ENCODE results near the gene CBLC.

The CBLC gene

DNA sequence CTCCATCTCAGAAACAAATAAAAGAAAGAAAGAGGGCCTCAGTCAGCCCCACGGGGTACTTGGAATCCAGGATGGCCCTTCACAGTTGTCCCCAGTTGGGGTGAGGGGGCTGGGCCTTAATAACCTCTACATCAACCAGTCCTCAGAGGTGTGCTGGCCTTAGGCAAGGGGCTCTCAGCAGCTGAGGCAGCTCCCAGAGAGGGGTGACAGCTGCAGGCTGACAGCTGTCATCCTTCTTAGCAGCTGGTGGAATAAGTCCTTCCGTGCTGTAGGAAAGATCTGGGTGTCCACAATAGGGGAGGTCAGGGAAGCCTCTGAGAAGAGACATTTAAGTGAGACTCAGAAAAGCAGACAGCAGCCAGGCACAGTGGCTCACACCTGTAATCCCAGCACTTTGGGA lies 38.6 kb downstream of the CBLC start:
- Histone ChIP-seq H3K36me3 (ENCODE audit: control insufficient read depth in 5 of 5, insufficient read depth in 5 of 5, low read length in 5 of 5) (peaks cover 0 to 36% (median 22%) of the 10 kb centered on the region in 5 donors), H3K9ac (ENCODE audit: low read length in 5 of 5) (no peak overlapping the region), H3K27ac (ENCODE audit: low read depth, low read length) (no peak overlapping the region), H3K4me3 (ENCODE audit: low read depth in 1 of 5, low read length in 5 of 5) (no peak overlapping the region), H3K4me1 (ENCODE audit: control insufficient read depth in 5 of 5, insufficient read depth in 5 of 5, low read length in 5 of 5) (peaks cover 0 to 10% (median 3%) of the 10 kb centered on the region in 5 donors), H3K27me3 (ENCODE audit: control insufficient read depth in 5 of 5, insufficient read depth in 4 of 5, low read length in 5 of 5) (peaks cover 0 to 3% (median 0%) of the 10 kb centered on the region in 5 donors), H3K9me3 (ENCODE audit: control insufficient read depth in 5 of 5, low read length in 5 of 5) (no peaks in the 10 kb centered on the region)

GRCh38 chr19:44817725-44818465 lies 40.2 kb downstream of the CBLC start:
- H3K9ac ChIP-seq (ENCODE audit: low read length in 5 of 5): no peak overlapping the region
- no peak overlapping the region for H3K4me3 ChIP-seq (ENCODE audit: low read depth in 1 of 5, low read length in 5 of 5)
- H3K9me3 ChIP-seq (ENCODE audit: control insufficient read depth in 5 of 5, low read length in 5 of 5): no peaks in the 10 kb centered on the region
- H3K27ac ChIP-seq (ENCODE audit: low read depth, low read length): no peak overlapping the region
- H3K27me3 ChIP-seq (ENCODE audit: control insufficient read depth in 5 of 5, insufficient read depth in 4 of 5, low read length in 5 of 5): peaks cover 0 to 3% (median 0%) of the 10 kb centered on the region in 5 donors
- H3K4me1 ChIP-seq (ENCODE audit: control insufficient read depth in 5 of 5, insufficient read depth in 5 of 5, low read length in 5 of 5): peaks cover 0 to 22% (median 3%) of the 10 kb centered on the region in 5 donors
- peaks cover 0 to 32% (median 22%) of the 10 kb centered on the region in 5 donors for H3K36me3 ChIP-seq (ENCODE audit: control insufficient read depth in 5 of 5, insufficient read depth in 5 of 5, low read length in 5 of 5)

- Histone ChIP-seq H3K9ac (ENCODE audit: low read length in 5 of 5) (no peak overlapping the region), H3K36me3 (ENCODE audit: control insufficient read depth in 5 of 5, insufficient read depth in 5 of 5, low read length in 5 of 5) (peaks cover 0 to 28% (median 20%) of the 10 kb centered on the region in 5 donors), H3K27ac (ENCODE audit: low read depth, low read length) (no peak overlapping the region), H3K4me3 (ENCODE audit: low read depth in 1 of 5, low read length in 5 of 5) (no peak overlapping the region), H3K9me3 (ENCODE audit: control insufficient read depth in 5 of 5, low read length in 5 of 5) (no peaks in the 10 kb centered on the region), H3K27me3 (ENCODE audit: control insufficient read depth in 5 of 5, insufficient read depth in 4 of 5, low read length in 5 of 5) (peaks cover 0 to 3% (median 0%) of the 10 kb centered on the region in 5 donors), H3K4me1 (ENCODE audit: control insufficient read depth in 5 of 5, insufficient read depth in 5 of 5, low read length in 5 of 5) (peaks cover 0 to 28% (median 3%) of the 10 kb centered on the region in 5 donors)
Measured at GRCh38 chr19:44818466-44819031, 40.9 kb downstream of the CBLC start.

- H3K36me3 ChIP-seq (ENCODE audit: control insufficient read depth in 5 of 5, insufficient read depth in 5 of 5, low read length in 5 of 5): peaks cover 0 to 20% (median 12%) of the 10 kb centered on the region in 5 donors
Measured at GRCh38 chr19:44819246-44819832, 41.6 kb downstream of the CBLC start.

GRCh38 chr19:44820648-44821609 lies 43.2 kb downstream of the CBLC start:
- H3K27ac ChIP-seq (ENCODE audit: low read depth, low read length): no peak overlapping the region
- H3K9ac ChIP-seq (ENCODE audit: low read length in 5 of 5): no peak overlapping the region
- peaks cover 0 to 31% (median 3%) of the 10 kb centered on the region in 5 donors for H3K4me1 ChIP-seq (ENCODE audit: control insufficient read depth in 5 of 5, insufficient read depth in 5 of 5, low read length in 5 of 5)
- H3K4me3 ChIP-seq (ENCODE audit: low read depth in 1 of 5, low read length in 5 of 5): peak overlapping the region in 1 of 5 donors; percentile 16
- H3K9me3 ChIP-seq (ENCODE audit: control insufficient read depth in 5 of 5, low read length in 5 of 5): no peaks in the 10 kb centered on the region
- peaks cover 0 to 6% (median 2%) of the 10 kb centered on the region in 5 donors for H3K36me3 ChIP-seq (ENCODE audit: control insufficient read depth in 5 of 5, insufficient read depth in 5 of 5, low read length in 5 of 5)
- peaks cover 0 to 3% (median 0%) of the 10 kb centered on the region in 5 donors for H3K27me3 ChIP-seq (ENCODE audit: control insufficient read depth in 5 of 5, insufficient read depth in 4 of 5, low read length in 5 of 5)

More at GRCh38 chr19:44819246-44819832, 41.6 kb downstream of the CBLC start:
- H3K4me3 ChIP-seq (ENCODE audit: low read depth in 1 of 5, low read length in 5 of 5): no peak overlapping the region
- H3K27me3 ChIP-seq (ENCODE audit: control insufficient read depth in 5 of 5, insufficient read depth in 4 of 5, low read length in 5 of 5): peaks cover 0 to 3% (median 0%) of the 10 kb centered on the region in 5 donors
- no peak overlapping the region for H3K9ac ChIP-seq (ENCODE audit: low read length in 5 of 5)
- H3K27ac ChIP-seq (ENCODE audit: low read depth, low read length): no peak overlapping the region
- no peaks in the 10 kb centered on the region for H3K9me3 ChIP-seq (ENCODE audit: control insufficient read depth in 5 of 5, low read length in 5 of 5)
- peaks cover 0 to 28% (median 3%) of the 10 kb centered on the region in 5 donors for H3K4me1 ChIP-seq (ENCODE audit: control insufficient read depth in 5 of 5, insufficient read depth in 5 of 5, low read length in 5 of 5)

DNA sequence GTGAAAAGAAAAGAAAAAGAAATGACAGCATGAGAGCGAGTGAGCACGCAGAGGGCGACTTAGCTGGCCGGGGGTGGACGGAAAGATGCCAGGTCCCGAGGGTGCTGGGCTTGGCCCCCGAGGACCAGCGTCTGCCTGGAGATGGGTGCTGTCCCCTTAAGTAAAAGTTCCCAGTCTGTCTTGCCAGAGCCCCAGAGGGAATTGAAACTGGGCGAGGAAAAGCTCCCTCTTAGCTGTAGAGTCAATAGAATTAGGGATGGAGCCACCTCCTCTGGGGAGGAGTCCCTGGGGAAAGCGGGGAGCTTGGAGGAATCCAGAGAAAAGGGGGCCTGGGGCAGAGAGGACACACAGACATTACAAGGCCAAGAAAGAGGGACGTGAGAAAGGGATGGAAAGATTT lies 44.5 kb downstream of the CBLC start:
- Histone ChIP-seq H3K9ac (ENCODE audit: low read length in 5 of 5) (no peak overlapping the region), H3K4me3 (ENCODE audit: low read depth in 1 of 5, low read length in 5 of 5) (no peak overlapping the region), H3K4me1 (ENCODE audit: control insufficient read depth in 5 of 5, insufficient read depth in 5 of 5, low read length in 5 of 5) (peaks cover 0 to 31% (median 3%) of the 10 kb centered on the region in 5 donors), H3K36me3 (ENCODE audit: control insufficient read depth in 5 of 5, insufficient read depth in 5 of 5, low read length in 5 of 5) (peaks cover 0 to 6% (median 2%) of the 10 kb centered on the region in 5 donors), H3K27ac (ENCODE audit: low read depth, low read length) (no peak overlapping the region), H3K9me3 (ENCODE audit: control insufficient read depth in 5 of 5, low read length in 5 of 5) (no peaks in the 10 kb centered on the region), H3K27me3 (ENCODE audit: control insufficient read depth in 5 of 5, insufficient read depth in 4 of 5, low read length in 5 of 5) (peaks cover 0 to 3% (median 0%) of the 10 kb centered on the region in 5 donors)

DNA sequence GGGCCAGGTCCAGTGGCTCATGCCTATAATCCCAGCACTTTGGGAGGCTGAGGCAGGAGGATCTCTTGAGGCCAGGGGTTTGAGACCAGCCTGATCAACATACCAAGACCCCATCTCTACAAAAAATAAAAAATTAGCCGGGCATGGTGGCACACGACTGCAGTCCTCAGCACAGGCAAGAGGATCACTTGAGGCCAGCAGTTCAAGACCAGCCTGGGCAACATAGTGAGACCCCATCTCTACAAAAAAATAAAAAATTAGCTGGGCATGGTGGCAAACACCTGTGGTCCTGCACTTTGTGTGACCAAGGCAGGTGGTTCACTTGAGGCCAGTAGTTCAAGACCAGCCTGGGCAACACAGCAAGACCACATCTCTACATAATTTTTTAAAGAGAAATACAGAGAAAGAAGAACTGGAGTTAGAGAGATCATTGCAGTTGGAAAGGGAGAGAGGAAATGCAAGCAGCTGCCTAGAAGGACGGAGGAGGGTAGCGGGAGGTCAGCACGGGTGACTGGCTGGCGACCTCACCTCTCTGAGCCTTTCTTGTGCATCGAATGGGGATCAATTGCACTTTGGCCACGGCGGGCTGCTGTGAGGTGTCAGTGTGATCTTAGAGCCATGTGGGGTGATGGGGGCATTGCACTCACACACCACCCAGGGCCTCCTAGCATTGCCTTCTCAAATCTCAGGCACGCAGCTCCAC lies 45.1 kb downstream of the CBLC start:
- H3K4me3 ChIP-seq (ENCODE audit: low read depth in 1 of 5, low read length in 5 of 5): no peak overlapping the region
- peaks cover 0 to 3% (median 0%) of the 10 kb centered on the region in 5 donors for H3K27me3 ChIP-seq (ENCODE audit: control insufficient read depth in 5 of 5, insufficient read depth in 4 of 5, low read length in 5 of 5)
- peaks cover 0 to 6% (median 2%) of the 10 kb centered on the region in 5 donors for H3K36me3 ChIP-seq (ENCODE audit: control insufficient read depth in 5 of 5, insufficient read depth in 5 of 5, low read length in 5 of 5)
- H3K9ac ChIP-seq (ENCODE audit: low read length in 5 of 5): no peak overlapping the region
- no peaks in the 10 kb centered on the region for H3K9me3 ChIP-seq (ENCODE audit: control insufficient read depth in 5 of 5, low read length in 5 of 5)
- H3K4me1 ChIP-seq (ENCODE audit: control insufficient read depth in 5 of 5, insufficient read depth in 5 of 5, low read length in 5 of 5): peaks cover 0 to 31% (median 3%) of the 10 kb centered on the region in 5 donors
- no peak overlapping the region for H3K27ac ChIP-seq (ENCODE audit: low read depth, low read length)

- Histone ChIP-seq H3K4me1 (ENCODE audit: control insufficient read depth in 5 of 5, insufficient read depth in 5 of 5, low read length in 5 of 5) (peaks cover 0 to 31% (median 3%) of the 10 kb centered on the region in 5 donors), H3K27ac (ENCODE audit: low read depth, low read length) (no peak overlapping the region), H3K9me3 (ENCODE audit: control insufficient read depth in 5 of 5, low read length in 5 of 5) (no peaks in the 10 kb centered on the region), H3K36me3 (ENCODE audit: control insufficient read depth in 5 of 5, insufficient read depth in 5 of 5, low read length in 5 of 5) (peaks cover 0 to 6% (median 2%) of the 10 kb centered on the region in 5 donors), H3K4me3 (ENCODE audit: low read depth in 1 of 5, low read length in 5 of 5) (no peak overlapping the region), H3K27me3 (ENCODE audit: control insufficient read depth in 5 of 5, insufficient read depth in 4 of 5, low read length in 5 of 5) (peaks cover 0 to 3% (median 0%) of the 10 kb centered on the region in 5 donors), H3K9ac (ENCODE audit: low read length in 5 of 5) (no peak overlapping the region)
Measured at GRCh38 chr19:44823373-44823698, 45.6 kb downstream of the CBLC start.

DNA sequence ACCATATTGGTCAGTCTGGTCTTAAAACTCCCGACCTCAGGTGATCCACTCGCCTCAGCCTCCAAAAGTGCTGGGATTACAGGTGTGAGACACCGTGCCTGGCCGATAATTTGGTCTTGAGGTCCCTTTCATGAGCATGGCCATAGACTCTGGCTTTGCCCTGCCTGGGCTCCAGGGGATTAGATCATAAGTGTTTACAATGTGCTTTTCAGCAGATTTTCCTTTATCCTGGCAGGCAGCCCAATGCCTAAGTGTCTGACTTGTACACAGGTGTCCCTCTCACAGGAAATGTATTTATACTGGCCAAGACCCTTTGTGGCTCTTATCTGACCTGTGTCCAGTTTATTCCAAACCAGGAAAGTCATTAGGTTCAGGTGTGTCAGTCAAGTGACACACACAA lies 47.1 kb downstream of the CBLC start:
- Histone ChIP-seq H3K9me3 (ENCODE audit: control insufficient read depth in 5 of 5, low read length in 5 of 5) (no peaks in the 10 kb centered on the region), H3K27ac (ENCODE audit: low read depth, low read length) (no peak overlapping the region), H3K9ac (ENCODE audit: low read length in 5 of 5) (no peak overlapping the region)

More for the DNA sequence above, 47.1 kb downstream of the CBLC start:
- Histone ChIP-seq H3K4me1 (ENCODE audit: control insufficient read depth in 5 of 5, insufficient read depth in 5 of 5, low read length in 5 of 5) (peaks cover 0 to 31% (median 3%) of the 10 kb centered on the region in 5 donors), H3K4me3 (ENCODE audit: low read depth in 1 of 5, low read length in 5 of 5) (no peak overlapping the region), H3K36me3 (ENCODE audit: control insufficient read depth in 5 of 5, insufficient read depth in 5 of 5, low read length in 5 of 5) (no peaks in the 10 kb centered on the region), H3K27me3 (ENCODE audit: control insufficient read depth in 5 of 5, insufficient read depth in 4 of 5, low read length in 5 of 5) (peaks cover 0 to 3% (median 0%) of the 10 kb centered on the region in 5 donors)
